ENCODE data around the gene PDCL2. TPM values are rescaled to one million over a fixed set of nuclear protein-coding genes. Genes with fewer than 3 reads are reported as not detected.

PDCL2 gene
- total RNA-seq, 2 donors from 2014 or later = not detected

DNA sequence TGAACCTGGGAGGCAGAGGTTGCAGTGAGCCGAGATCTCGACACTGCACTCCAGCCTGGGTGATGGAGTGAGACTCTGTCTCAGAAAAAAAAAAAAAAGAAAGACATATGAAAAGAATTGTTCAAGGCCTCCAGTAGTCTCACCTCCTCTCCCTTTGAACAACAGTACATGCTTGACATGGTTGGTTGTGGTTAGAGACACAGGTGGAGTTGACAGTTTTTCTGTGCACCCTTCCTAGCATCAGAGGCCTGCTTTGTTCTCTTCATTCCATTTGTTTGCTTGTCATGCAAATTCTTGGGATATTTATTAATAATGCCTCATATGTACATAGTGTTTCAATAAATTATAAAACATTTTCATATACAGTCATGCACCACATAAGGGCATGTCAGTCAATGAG is 18.3 kb upstream of the PDCL2 start:
- DNase-seq (ENCODE audit: low spot score) (no peak), ATAC-seq (ENCODE audit: insufficient number of reproducible peaks, low FRiP score, low read depth) (no peak)
- H3K36me3 ChIP-seq = no peaks in the 10 kb centered on the region
- no peak overlapping the region for H3K27ac ChIP-seq
- no peaks in the 10 kb centered on the region for H3K9me3 ChIP-seq
- TF ChIP-seq, protein P1, sequence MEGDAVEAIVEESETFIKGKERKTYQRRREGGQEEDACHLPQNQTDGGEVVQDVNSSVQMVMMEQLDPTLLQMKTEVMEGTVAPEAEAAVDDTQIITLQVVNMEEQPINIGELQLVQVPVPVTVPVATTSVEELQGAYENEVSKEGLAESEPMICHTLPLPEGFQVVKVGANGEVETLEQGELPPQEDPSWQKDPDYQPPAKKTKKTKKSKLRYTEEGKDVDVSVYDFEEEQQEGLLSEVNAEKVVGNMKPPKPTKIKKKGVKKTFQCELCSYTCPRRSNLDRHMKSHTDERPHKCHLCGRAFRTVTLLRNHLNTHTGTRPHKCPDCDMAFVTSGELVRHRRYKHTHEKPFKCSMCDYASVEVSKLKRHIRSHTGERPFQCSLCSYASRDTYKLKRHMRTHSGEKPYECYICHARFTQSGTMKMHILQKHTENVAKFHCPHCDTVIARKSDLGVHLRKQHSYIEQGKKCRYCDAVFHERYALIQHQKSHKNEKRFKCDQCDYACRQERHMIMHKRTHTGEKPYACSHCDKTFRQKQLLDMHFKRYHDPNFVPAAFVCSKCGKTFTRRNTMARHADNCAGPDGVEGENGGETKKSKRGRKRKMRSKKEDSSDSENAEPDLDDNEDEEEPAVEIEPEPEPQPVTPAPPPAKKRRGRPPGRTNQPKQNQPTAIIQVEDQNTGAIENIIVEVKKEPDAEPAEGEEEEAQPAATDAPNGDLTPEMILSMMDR (IDR thresholded peaks at IDR 0.05) = no peak
- H3K4me1 ChIP-seq (ENCODE audit: control insufficient read depth in 1 of 2, low read depth in 2 of 2) = no peaks in the 10 kb centered on the region
- no peak overlapping the region for H3K4me3 ChIP-seq
- H3K27me3 ChIP-seq (replicated peaks; ENCODE audit: insufficient read depth) = no peaks in the 10 kb centered on the region

DNA sequence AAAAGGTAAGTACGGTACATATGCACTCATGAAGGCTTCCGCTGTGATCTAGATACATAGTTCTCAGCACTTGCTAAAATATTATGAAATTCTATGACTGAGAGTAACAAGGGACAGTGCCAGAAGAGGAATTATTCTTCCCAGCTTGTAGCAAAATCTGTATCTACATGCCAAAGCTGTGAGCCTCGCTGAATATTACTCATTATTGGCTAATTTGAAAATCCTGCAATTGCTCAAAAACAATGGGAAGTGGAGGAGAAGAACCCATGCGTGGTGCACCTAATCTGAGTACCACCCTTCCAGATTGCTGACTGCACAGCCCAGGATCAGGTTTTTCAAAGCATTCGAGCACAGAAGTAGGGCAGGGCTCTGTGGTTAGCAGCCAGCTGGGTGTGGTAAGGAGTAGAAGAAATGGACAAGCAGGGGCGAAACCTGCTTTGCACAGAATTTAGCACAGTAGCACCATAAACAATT is 17.4 kb upstream of the PDCL2 start:
- no peak for ATAC-seq (ENCODE audit: insufficient number of reproducible peaks, low FRiP score, low read depth)
- no peak for DNase-seq (ENCODE audit: low spot score)
- no peaks in the 10 kb centered on the region for H3K27me3 ChIP-seq (replicated peaks; ENCODE audit: insufficient read depth)
- no peaks in the 10 kb centered on the region for H3K9me3 ChIP-seq
- TF ChIP-seq, protein P1 (IDR thresholded peaks at IDR 0.05) = no peak
- H3K27ac ChIP-seq = no peak overlapping the region
- H3K4me1 ChIP-seq (ENCODE audit: control insufficient read depth in 1 of 2, low read depth in 2 of 2) = no peaks in the 10 kb centered on the region
- H3K36me3 ChIP-seq = no peaks in the 10 kb centered on the region
- H3K4me3 ChIP-seq = no peak overlapping the region

DNA sequence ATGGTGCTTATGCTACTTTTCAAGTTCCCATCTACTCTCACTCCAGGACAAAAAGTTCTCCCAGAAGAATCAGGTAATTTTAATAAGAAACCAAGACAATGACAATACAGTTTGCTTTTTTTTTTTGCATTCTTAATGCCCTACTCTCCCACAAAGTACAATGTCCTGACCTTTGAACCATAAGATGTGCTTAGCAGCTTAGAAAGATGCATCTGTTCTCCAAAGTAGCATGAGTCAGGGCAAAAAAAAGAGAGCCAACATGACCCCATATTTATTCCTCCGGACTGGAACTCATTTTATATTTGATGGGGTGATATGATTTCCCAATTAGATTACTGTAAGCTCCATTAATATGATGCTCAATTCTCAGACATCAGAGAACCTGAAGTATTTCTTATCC is 16.5 kb upstream of the PDCL2 start:
- H3K4me3 ChIP-seq = no peak overlapping the region
- no peak overlapping the region for H3K27ac ChIP-seq
- no peaks in the 10 kb centered on the region for H3K4me1 ChIP-seq (ENCODE audit: control insufficient read depth in 1 of 2, low read depth in 2 of 2)
- H3K36me3 ChIP-seq = no peaks in the 10 kb centered on the region
- TF ChIP-seq, protein P1 (IDR thresholded peaks at IDR 0.05) = no peak
- no peaks in the 10 kb centered on the region for H3K27me3 ChIP-seq (replicated peaks; ENCODE audit: insufficient read depth)
- H3K9me3 ChIP-seq = no peaks in the 10 kb centered on the region
- no peak for ATAC-seq (ENCODE audit: insufficient number of reproducible peaks, low FRiP score, low read depth)
- no peak for DNase-seq (ENCODE audit: low spot score)

DNA sequence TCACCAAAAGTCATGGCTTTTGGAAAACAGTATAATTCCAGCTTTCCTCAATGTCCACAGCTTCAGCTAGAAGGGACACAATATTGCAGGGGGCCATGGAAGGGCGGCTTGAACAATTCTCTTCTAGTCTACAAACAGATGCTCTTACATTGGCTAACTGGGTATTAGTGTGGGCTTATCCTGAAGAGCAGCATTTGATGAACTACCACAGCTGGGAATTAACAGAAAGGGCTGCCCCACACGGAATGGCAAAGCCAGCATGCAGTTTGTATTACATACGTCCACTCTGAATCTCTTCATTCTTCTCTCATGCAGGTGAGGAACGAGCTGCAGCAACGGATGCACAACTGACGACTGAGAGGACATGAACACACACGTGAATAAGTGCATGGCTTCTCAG is 13.0 kb upstream of the PDCL2 start:
- TF ChIP-seq, protein P1 (IDR thresholded peaks at IDR 0.05) = no peak
- Histone ChIP-seq H3K9me3 (no peaks in the 10 kb centered on the region), H3K27me3 (replicated peaks; ENCODE audit: insufficient read depth) (no peaks in the 10 kb centered on the region), H3K4me3 (no peak overlapping the region), H3K4me1 (ENCODE audit: control insufficient read depth in 1 of 2, low read depth in 2 of 2) (no peaks in the 10 kb centered on the region), H3K27ac (no peak overlapping the region), H3K36me3 (no peaks in the 10 kb centered on the region)
- no peak for ATAC-seq (ENCODE audit: insufficient number of reproducible peaks, low FRiP score, low read depth)
- DNase-seq (ENCODE audit: low spot score) = no peak

DNA sequence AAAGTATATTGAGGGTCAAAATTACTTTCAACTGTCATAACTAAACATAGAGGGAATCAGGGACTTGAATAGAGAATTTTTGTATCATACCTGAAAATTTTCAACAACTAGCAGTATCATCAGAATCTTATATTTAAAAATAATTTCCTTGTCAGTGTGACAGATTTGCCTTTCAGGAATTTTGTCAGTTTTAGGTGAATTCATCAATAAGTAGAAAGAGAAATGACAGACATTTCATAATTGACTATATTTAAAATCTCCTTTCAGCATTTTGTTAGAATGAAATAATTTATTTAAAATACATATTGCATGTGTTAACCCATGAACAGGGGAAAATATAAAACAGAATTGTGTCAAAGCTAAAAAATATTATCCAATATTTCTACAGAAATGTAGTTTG is 8.6 kb upstream of the PDCL2 start:
- TF ChIP-seq, protein P1 (IDR thresholded peaks at IDR 0.05) = no peak
- Histone ChIP-seq H3K36me3 (no peaks in the 10 kb centered on the region), H3K27me3 (replicated peaks; ENCODE audit: insufficient read depth) (no peaks in the 10 kb centered on the region), H3K27ac (no peak overlapping the region), H3K4me1 (ENCODE audit: control insufficient read depth in 1 of 2, low read depth in 2 of 2) (no peaks in the 10 kb centered on the region), H3K4me3 (no peak overlapping the region), H3K9me3 (no peaks in the 10 kb centered on the region)
- ATAC-seq (ENCODE audit: insufficient number of reproducible peaks, low FRiP score, low read depth) (no peak), DNase-seq (ENCODE audit: low spot score) (no peak)
